SK-N-SH treated with all-trans-retinoic acid at 6 μM for 48 hours (cell line): ENCODE data around the gene CARTPT.
A peak's percentile ranks its signal among the peaks of the same experiment; 100 is the strongest.

Source experiments
- ATAC-seq: fragments of 200-7000 bp; cut with Tn5 transposase; 3 replicates; pipeline ENCODE4 v1.9.1; 2020; ENCODE audit warnings: mild to moderate bottlenecking, moderate library complexity
- ARNTL ChIP-seq: fragments of 450-650 bp; formaldehyde crosslinking; IDR thresholded peaks from 2 replicates; pipeline ENCODE4 v1.5.0; 2020; ENCODE audit warnings: low read depth, mild to moderate bottlenecking, moderate library complexity, borderline replicate concordance
- CREB5 ChIP-seq: fragments of 250-450 bp; sonication (Bioruptor Pico); IDR thresholded peaks from 2 replicates; pipeline ENCODE4 v1.5.1; 2020; ENCODE audit warnings: low read depth, mild to moderate bottlenecking, moderate library complexity
- CSDC2 ChIP-seq: fragments of 250-450 bp; sonication (Bioruptor Pico); IDR thresholded peaks from 2 replicates; pipeline ENCODE4 v1.5.0; 2020; ENCODE audit warnings: mild to moderate bottlenecking, moderate library complexity
- CSRNP3 ChIP-seq: fragments of 250-450 bp; sonication (Bioruptor Pico); IDR thresholded peaks from 2 replicates; pipeline ENCODE4 v1.5.1; 2021; ENCODE audit warnings: mild to moderate bottlenecking, moderate library complexity
- GLIS3 ChIP-seq: fragments of 250-450 bp; sonication (Bioruptor Pico); IDR thresholded peaks from 2 replicates; pipeline ENCODE4 v1.5.0; 2020; ENCODE audit warnings: mild to moderate bottlenecking, moderate library complexity
- ISL1 ChIP-seq: fragments of 250-450 bp; sonication (Bioruptor Pico); IDR thresholded peaks from 2 replicates; pipeline ENCODE4 v2.1.2; 2022; ENCODE audit warnings: mild to moderate bottlenecking, moderate library complexity
- PATZ1 ChIP-seq: fragments of 250-450 bp; sonication (Bioruptor Pico); IDR thresholded peaks from 2 replicates; pipeline ENCODE4 v1.8.0; 2020; ENCODE audit warnings: mild to moderate bottlenecking, moderate library complexity, borderline replicate concordance
- POU6F1 ChIP-seq: fragments of 250-450 bp; sonication (Bioruptor Pico); IDR thresholded peaks from 2 replicates; pipeline ENCODE4 v1.8.0; 2021; ENCODE audit warnings: low read depth, mild to moderate bottlenecking, moderate library complexity, borderline replicate concordance
- RARB ChIP-seq: fragments of 250-450 bp; sonication (Bioruptor Pico); IDR thresholded peaks from 2 replicates; pipeline ENCODE4 v1.8.0; 2021; ENCODE audit warnings: mild to moderate bottlenecking, moderate library complexity
- SNAI2 ChIP-seq: fragments of 250-450 bp; sonication (Bioruptor Pico); IDR thresholded peaks from 2 replicates; pipeline ENCODE4 v1.5.0; 2020; ENCODE audit warnings: mild to moderate bottlenecking, moderate library complexity
- TCF4 ChIP-seq: fragments of 250-450 bp; sonication (Bioruptor Pico); IDR thresholded peaks from 2 replicates; pipeline ENCODE4 v1.8.0; 2021; ENCODE audit warnings: mild to moderate bottlenecking, moderate library complexity, borderline replicate concordance
- TOX ChIP-seq: fragments of 250-450 bp; sonication (Bioruptor Pico); IDR thresholded peaks from 2 replicates; pipeline ENCODE4 v1.8.0; 2021; ENCODE audit warnings: mild to moderate bottlenecking, moderate library complexity, borderline replicate concordance
- TSHZ2 ChIP-seq: fragments of 250-450 bp; sonication (Bioruptor Pico); IDR thresholded peaks from 2 replicates; pipeline ENCODE4 v1.5.0; 2020; ENCODE audit warnings: mild to moderate bottlenecking, moderate library complexity
- ZC3H10 ChIP-seq: fragments of 250-450 bp; sonication (Bioruptor Pico); IDR thresholded peaks from 2 replicates; pipeline ENCODE4 v1.5.1; 2021; ENCODE audit warnings: mild to moderate bottlenecking, moderate library complexity
- ZFP30 ChIP-seq: fragments of 450-650 bp; formaldehyde crosslinking; IDR thresholded peaks from 2 replicates; pipeline ENCODE4 v1.5.0; 2022; ENCODE audit warnings: mild to moderate bottlenecking, moderate library complexity
- ZNF70 ChIP-seq: fragments of 450-650 bp; formaldehyde crosslinking; IDR thresholded peaks from 2 replicates; pipeline ENCODE4 v1.5.0; 2020; ENCODE audit warnings: mild to moderate bottlenecking, moderate library complexity
- ZNF8 ChIP-seq: fragments of 450-650 bp; formaldehyde crosslinking; IDR thresholded peaks from 2 replicates; pipeline ENCODE4 v1.5.0; 2020; ENCODE audit warnings: mild to moderate bottlenecking, moderate library complexity

CARTPT gene

GRCh38 chr5:71748360-71748759 lies 29.3 kb downstream of the CARTPT start:
- no peak for ATAC-seq

GRCh38 chr5:71751422-71751821 lies 32.3 kb downstream of the CARTPT start:
- no peak for ATAC-seq
- no peak for TF ChIP-seq ZC3H10 (CRISPR knock-in tag)
- TF ChIP-seq PATZ1 = no peak
- no peak for TF ChIP-seq TOX
- no peak for TF ChIP-seq CREB5 (CRISPR knock-in tag)
- TF ChIP-seq ZNF8 (CRISPR knock-in tag) = no peak
- TF ChIP-seq, all 23 proteins: peak for 0

More at GRCh38 chr5:71748360-71748759, 29.3 kb downstream of the CARTPT start:
- TF ChIP-seq ZNF8 (CRISPR knock-in tag) (no peak), CSRNP3 (CRISPR knock-in tag) (no peak)

- TF ChIP-seq TOX (no peak), CSRNP3 (CRISPR knock-in tag) (no peak), TSHZ2 (no peak), RARB (CRISPR knock-in tag) (no peak), TCF4 (CRISPR knock-in tag) (no peak), CSDC2 (CRISPR knock-in tag) (no peak), ISL1 (CRISPR knock-in tag) (no peak), ZFP30 (no peak), SNAI2 (no peak)
- ATAC-seq = no peak
Measured at GRCh38 chr5:71752441-71753190, 33.5 kb downstream of the CARTPT start.

- peak; percentile 100 for ATAC-seq
- TF ChIP-seq GLIS3 (CRISPR knock-in tag) (no peak), ZFP30 (no peak), ZNF70 (CRISPR knock-in tag) (no peak), PATZ1 (no peak), ARNTL (CRISPR knock-in tag) (no peak), CSRNP3 (CRISPR knock-in tag) (no peak), POU6F1 (CRISPR knock-in tag) (no peak), CREB5 (CRISPR knock-in tag) (no peak)
Measured at GRCh38 chr5:71757590-71758543, 38.8 kb downstream of the CARTPT start.
